ENCODE results near the gene PAPOLG.
"Not testable (repeated sequence)": the region's sequence is repeated elsewhere in the genome, so short reads cannot be mapped to it uniquely, and the experiment has no call there.

PAPOLG gene

GRCh38 chr2:60823694-60824305, 67.7 kb downstream of the PAPOLG start:
- Histone ChIP-seq H3K9me3 (no peaks in the 10 kb centered on the region), H3K36me3 (no peaks in the 10 kb centered on the region), H3K27me3 (no peaks in the 10 kb centered on the region), H3K4me1 (no peaks in the 10 kb centered on the region), H3K4me3 (ENCODE audit: low read depth, low read length) (no peak overlapping the region)
- TF ChIP-seq, protein P1, sequence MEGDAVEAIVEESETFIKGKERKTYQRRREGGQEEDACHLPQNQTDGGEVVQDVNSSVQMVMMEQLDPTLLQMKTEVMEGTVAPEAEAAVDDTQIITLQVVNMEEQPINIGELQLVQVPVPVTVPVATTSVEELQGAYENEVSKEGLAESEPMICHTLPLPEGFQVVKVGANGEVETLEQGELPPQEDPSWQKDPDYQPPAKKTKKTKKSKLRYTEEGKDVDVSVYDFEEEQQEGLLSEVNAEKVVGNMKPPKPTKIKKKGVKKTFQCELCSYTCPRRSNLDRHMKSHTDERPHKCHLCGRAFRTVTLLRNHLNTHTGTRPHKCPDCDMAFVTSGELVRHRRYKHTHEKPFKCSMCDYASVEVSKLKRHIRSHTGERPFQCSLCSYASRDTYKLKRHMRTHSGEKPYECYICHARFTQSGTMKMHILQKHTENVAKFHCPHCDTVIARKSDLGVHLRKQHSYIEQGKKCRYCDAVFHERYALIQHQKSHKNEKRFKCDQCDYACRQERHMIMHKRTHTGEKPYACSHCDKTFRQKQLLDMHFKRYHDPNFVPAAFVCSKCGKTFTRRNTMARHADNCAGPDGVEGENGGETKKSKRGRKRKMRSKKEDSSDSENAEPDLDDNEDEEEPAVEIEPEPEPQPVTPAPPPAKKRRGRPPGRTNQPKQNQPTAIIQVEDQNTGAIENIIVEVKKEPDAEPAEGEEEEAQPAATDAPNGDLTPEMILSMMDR (IDR thresholded peaks at IDR 0.05; ENCODE audit: low read depth, low read length), result no peak
- no peak for DNase-seq

DNA sequence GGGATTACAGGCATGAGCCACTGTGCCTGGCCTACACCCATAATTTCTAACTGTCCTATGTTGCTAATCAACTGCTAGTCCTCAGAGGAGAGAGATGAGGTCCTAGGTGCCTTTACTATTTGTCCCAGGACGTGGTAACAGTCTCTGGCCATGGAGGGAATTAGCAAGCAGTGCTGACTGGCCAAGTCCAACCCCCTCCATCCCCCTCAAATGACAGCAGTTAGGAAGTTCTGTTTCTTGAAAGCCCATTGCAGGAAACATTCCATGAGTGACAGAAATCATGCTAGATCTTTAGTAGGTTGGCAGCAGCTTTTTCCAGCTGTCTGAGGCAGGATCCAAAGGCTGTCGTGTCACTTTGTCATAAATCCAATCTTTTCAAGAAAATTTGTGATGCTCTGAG, 69.6 kb downstream of the PAPOLG start:
- no peaks in the 10 kb centered on the region for H3K4me1 ChIP-seq
- TF ChIP-seq, protein P1 (IDR thresholded peaks at IDR 0.05; ENCODE audit: low read depth, low read length), result no peak
- H3K4me3 ChIP-seq (ENCODE audit: low read depth, low read length), result no peak overlapping the region

DNA sequence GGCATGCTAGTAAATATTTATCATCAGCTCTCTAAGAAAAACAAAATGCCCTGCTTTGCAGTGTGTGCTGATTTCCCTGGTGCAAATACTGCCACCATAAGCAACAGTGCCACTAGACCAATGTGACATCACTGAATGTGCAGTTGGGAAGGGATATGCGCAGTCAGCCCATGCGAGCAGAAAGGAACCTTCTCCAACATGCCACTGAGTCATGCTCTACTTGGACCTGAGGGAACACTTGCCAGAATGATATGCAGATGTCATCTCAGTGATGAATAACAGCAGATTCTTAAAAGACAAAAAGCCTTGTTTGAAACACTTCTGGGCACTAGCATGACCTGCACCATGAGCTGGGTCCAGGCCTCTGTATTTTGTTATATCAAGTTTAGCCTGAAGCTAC, 70.0 kb downstream of the PAPOLG start:
- no peaks in the 10 kb centered on the region for H3K9me3 ChIP-seq
- TF ChIP-seq, protein P1 (IDR thresholded peaks at IDR 0.05; ENCODE audit: low read depth, low read length), result no peak
- no peak for DNase-seq
- H3K4me3 ChIP-seq (ENCODE audit: low read depth, low read length), result no peak overlapping the region
- no peaks in the 10 kb centered on the region for H3K36me3 ChIP-seq
- no peaks in the 10 kb centered on the region for H3K27me3 ChIP-seq
- no peaks in the 10 kb centered on the region for H3K4me1 ChIP-seq

More for the DNA sequence above, 69.6 kb downstream of the PAPOLG start:
- H3K9me3 ChIP-seq, result no peaks in the 10 kb centered on the region
- H3K36me3 ChIP-seq, result no peaks in the 10 kb centered on the region
- DNase-seq, result no peak
- no peaks in the 10 kb centered on the region for H3K27me3 ChIP-seq

GRCh38 chr2:60826860-60827259, 70.8 kb downstream of the PAPOLG start:
- not testable (repeated sequence) for H3K36me3 ChIP-seq

GRCh38 chr2:60827369-60827768, 71.3 kb downstream of the PAPOLG start:
- no peak for DNase-seq

More at GRCh38 chr2:60826860-60827259, 70.8 kb downstream of the PAPOLG start:
- not testable (repeated sequence) for H3K9me3 ChIP-seq; DNase-seq; H3K4me1 ChIP-seq; H3K4me3 ChIP-seq (ENCODE audit: low read depth, low read length); H3K27me3 ChIP-seq

DNA sequence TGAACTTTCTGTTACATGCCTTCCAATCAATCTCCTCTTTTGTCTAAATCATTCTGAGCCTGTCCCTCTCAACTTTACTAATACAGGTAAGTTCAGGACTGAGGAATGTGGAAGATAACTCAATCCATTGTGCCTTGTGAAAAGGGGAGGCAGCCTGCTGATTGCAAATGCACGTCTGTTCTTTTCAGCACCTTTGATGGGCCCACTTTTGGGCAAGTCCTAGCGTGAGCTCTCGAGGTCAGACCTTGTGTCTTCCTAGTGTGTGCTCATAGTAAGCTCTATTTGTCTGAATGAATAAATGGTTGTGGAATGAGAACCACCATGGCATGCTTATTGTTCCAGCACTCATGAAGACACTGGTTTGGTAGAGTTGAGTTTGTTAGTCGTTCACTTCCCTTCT, 74.9 kb downstream of the PAPOLG start:
- TF ChIP-seq, protein P1 (IDR thresholded peaks at IDR 0.05; ENCODE audit: low read depth, low read length), result no peak
- Histone ChIP-seq H3K27me3 (no peaks in the 10 kb centered on the region), H3K36me3 (no peaks in the 10 kb centered on the region), H3K4me1 (no peaks in the 10 kb centered on the region), H3K9me3 (no peaks in the 10 kb centered on the region), H3K4me3 (ENCODE audit: low read depth, low read length) (no peak overlapping the region)
- no peak for DNase-seq

More at GRCh38 chr2:60827369-60827768, 71.3 kb downstream of the PAPOLG start:
- Histone ChIP-seq H3K27me3 (no peaks in the 10 kb centered on the region), H3K36me3 (no peaks in the 10 kb centered on the region), H3K4me1 (no peaks in the 10 kb centered on the region), H3K9me3 (no peaks in the 10 kb centered on the region), H3K4me3 (ENCODE audit: low read depth, low read length) (no peak overlapping the region)
- TF ChIP-seq, protein P1 (IDR thresholded peaks at IDR 0.05; ENCODE audit: low read depth, low read length), result no peak
